Neural cell (in vitro differentiated cells): ENCODE results near the gene TRIOBP.

Experiments used
- CTCF ChIP-seq: fragments of 450-650 bp; IDR thresholded peaks from 2 replicates; pipeline ENCODE4 v1.5.1; 2014; ENCODE audit warnings: antibody characterized with exemption, mild to moderate bottlenecking, moderate library complexity; ENCODE audit not compliant: poor library complexity, severe bottlenecking
- EP300 ChIP-seq: fragments of 450-650 bp; conservative IDR thresholded peaks from 2 replicates; pipeline ENCODE4 v1.6.1; 2014; ENCODE audit warnings: antibody characterized with exemption, mild to moderate bottlenecking, moderate library complexity; ENCODE audit not compliant: poor library complexity, severe bottlenecking
- EZH2 ChIP-seq: fragments of 200-600, 300-800 bp; shearing (Covaris generic), sonication (generic); IDR thresholded peaks from 2 replicates; pipeline ENCODE4 v1.6.1; 2014; ENCODE audit warnings: antibody characterized with exemption, low read length, borderline replicate concordance, mild to moderate bottlenecking; ENCODE audit not compliant: insufficient read depth, poor library complexity, severe bottlenecking
- MXI1 ChIP-seq: fragments of 450-650 bp; conservative IDR thresholded peaks from 2 replicates; pipeline ENCODE4 v1.6.1; 2014; ENCODE audit warnings: antibody characterized with exemption, mild to moderate bottlenecking; ENCODE audit not compliant: poor library complexity, severe bottlenecking
- POLR2AphosphoS5 ChIP-seq: IDR thresholded peaks from 2 replicates; pipeline ENCODE4 v1.6.1; 2012
- RAD21 ChIP-seq: fragments of 450-650 bp; conservative IDR thresholded peaks from 2 replicates; pipeline ENCODE4 v1.6.1; 2014; ENCODE audit warnings: antibody characterized with exemption, mild to moderate bottlenecking, moderate library complexity
- REST ChIP-seq: IDR thresholded peaks from 2 replicates; pipeline ENCODE4 v1.6.1; 2012; ENCODE audit warnings: borderline replicate concordance
- SMC3 ChIP-seq: fragments of 450-650 bp; conservative IDR thresholded peaks from 2 replicates; pipeline ENCODE4 v1.6.1; 2014; ENCODE audit warnings: antibody characterized with exemption, mild to moderate bottlenecking, moderate library complexity; ENCODE audit not compliant: poor library complexity
- TAF1 ChIP-seq: IDR thresholded peaks from 2 replicates; pipeline ENCODE4 v1.6.1; 2012; ENCODE audit warnings: low read depth

- TF ChIP-seq CTCF (no peak), EP300 (no peak), TAF1 (no peak), POLR2AphosphoS5 (no peak), RAD21 (no peak), EZH2 (no peak), SMC3 (no peak), REST (no peak), MXI1 (no peak)
Observed at GRCh38 chr22:37753746-37754145, 56.9 kb downstream of the TRIOBP start.
